K562 (cell line): Measurements from ENCODE around the gene VGLL4.

ENCODE experiments used
- ILF3 ChIP-seq: fragments of 450-650 bp; IDR thresholded peaks from 2 replicates; pipeline ENCODE4 v1.6.1; 2018; ENCODE audit warnings: antibody characterized with exemption, mild to moderate bottlenecking, moderate library complexity, borderline replicate concordance
- TF ChIP-seq, protein P1 (sequence below): sonication (generic); formaldehyde crosslinking; IDR thresholded peaks from 2 replicates; pipeline ENCODE4 v1.9.0; 2022; ENCODE audit warnings: mild to moderate bottlenecking, missing genetic modification reagents
- TF ChIP-seq, protein P2 (sequence below), 3 experiments: IDR thresholded peaks in 2 of 3; conservative IDR thresholded peaks in 1 of 3; 2 replicates each; pipeline ENCODE4 v1.5.1; 2011 to 2012; ENCODE audit warnings: low read length in 3 of 3, mild to moderate bottlenecking in 3 of 3, control low read depth in 2 of 3, improper control_type of control experiment in 1 of 3, inconsistent platforms in 1 of 3, low read depth in 1 of 3, mixed read lengths in 1 of 3, moderate library complexity in 1 of 3; ENCODE audit not compliant: insufficient read depth in 2 of 3

DNA sequence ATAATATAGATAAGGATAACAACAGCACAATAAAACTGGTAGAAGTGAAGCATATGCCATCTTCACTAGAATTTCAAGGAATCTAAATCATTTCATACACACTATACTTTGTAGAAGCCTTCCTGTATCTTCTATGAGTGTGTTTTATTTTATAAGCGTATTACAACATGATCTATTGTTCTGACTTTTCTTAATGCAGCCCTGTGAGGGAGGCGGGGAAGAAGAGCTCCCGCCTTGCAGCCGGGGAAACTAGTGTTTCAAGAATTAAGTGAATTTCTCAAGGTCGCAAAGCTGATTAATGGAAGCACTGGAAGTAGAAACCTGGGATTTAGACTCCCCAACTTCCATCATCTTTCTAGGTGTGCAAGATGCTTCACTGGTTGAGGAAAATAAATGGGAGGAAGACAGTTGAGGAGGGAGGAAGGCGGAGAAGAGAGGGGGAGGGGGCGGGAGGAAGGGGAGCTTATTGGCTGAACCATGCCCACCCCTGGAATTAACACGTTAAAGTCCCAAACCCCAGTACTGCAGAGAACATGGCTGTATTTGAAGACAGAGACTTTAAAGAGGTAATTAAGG, 32.9 kb downstream of the VGLL4 start:
- TF ChIP-seq, protein P1, sequence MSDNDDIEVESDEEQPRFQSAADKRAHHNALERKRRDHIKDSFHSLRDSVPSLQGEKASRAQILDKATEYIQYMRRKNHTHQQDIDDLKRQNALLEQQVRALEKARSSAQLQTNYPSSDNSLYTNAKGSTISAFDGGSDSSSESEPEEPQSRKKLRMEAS, result no peak
- TF ChIP-seq ILF3, result no peak
- TF ChIP-seq, protein P2, sequence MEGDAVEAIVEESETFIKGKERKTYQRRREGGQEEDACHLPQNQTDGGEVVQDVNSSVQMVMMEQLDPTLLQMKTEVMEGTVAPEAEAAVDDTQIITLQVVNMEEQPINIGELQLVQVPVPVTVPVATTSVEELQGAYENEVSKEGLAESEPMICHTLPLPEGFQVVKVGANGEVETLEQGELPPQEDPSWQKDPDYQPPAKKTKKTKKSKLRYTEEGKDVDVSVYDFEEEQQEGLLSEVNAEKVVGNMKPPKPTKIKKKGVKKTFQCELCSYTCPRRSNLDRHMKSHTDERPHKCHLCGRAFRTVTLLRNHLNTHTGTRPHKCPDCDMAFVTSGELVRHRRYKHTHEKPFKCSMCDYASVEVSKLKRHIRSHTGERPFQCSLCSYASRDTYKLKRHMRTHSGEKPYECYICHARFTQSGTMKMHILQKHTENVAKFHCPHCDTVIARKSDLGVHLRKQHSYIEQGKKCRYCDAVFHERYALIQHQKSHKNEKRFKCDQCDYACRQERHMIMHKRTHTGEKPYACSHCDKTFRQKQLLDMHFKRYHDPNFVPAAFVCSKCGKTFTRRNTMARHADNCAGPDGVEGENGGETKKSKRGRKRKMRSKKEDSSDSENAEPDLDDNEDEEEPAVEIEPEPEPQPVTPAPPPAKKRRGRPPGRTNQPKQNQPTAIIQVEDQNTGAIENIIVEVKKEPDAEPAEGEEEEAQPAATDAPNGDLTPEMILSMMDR (IDR thresholded peaks at IDR 0.05 in 2 of 3, conservative IDR thresholded peaks at IDR 0.05 in 1 of 3; ENCODE audit: insufficient read depth in 2 of 3, low read depth in 1 of 3, low read length in 3 of 3), result no peak
